HEK293 (cell line): ENCODE measurements around the gene CCSER1.

ENCODE experiments used
- MZF1 ChIP-seq: fragments of 450-650 bp; formaldehyde crosslinking; IDR thresholded peaks from 2 replicates; pipeline ENCODE4 v1.5.1; 2017; ENCODE audit warnings: missing biosample characterization, missing genetic modification characterization, borderline replicate concordance
- ZNF184 ChIP-seq: fragments of 450-650 bp; IDR thresholded peaks from 2 replicates; pipeline ENCODE4 v1.5.1; 2018; ENCODE audit warnings: missing biosample characterization, mild to moderate bottlenecking, missing genetic modification characterization
- ZNF239 ChIP-seq: fragments of 450-650 bp; formaldehyde crosslinking; IDR thresholded peaks from 2 replicates; pipeline ENCODE4 v1.5.1; 2016; ENCODE audit warnings: missing biosample characterization, missing genetic modification characterization
- ZNF274 ChIP-seq, 2 experiments: fragments of 200-500 bp in 1 of 2; fragments of 450-650 bp in 1 of 2; sonication (Bioruptor generic) in 1 of 2; formaldehyde crosslinking in 1 of 2; IDR thresholded peaks; 2 replicates each; pipeline versions ENCODE4 v1.5.1 to v1.6.1; 2014 to 2016; ENCODE audit warnings: borderline replicate concordance in 1 of 2, inconsistent platforms in 1 of 2, low read length in 1 of 2, missing biosample characterization in 1 of 2, missing genetic modification characterization in 1 of 2
- ZSCAN23 ChIP-seq: fragments of 450-650 bp; formaldehyde crosslinking; IDR thresholded peaks from 2 replicates; pipeline ENCODE4 v1.5.1; 2016; ENCODE audit warnings: missing biosample characterization, missing genetic modification characterization
- TF ChIP-seq, protein P1 (sequence below): fragments of 450-650 bp; formaldehyde crosslinking; IDR thresholded peaks from 2 replicates; pipeline ENCODE4 v1.5.1; 2016; ENCODE audit warnings: missing biosample characterization, missing genetic modification characterization
- TF ChIP-seq, protein P2 (sequence below): fragments of 450-650 bp; formaldehyde crosslinking; IDR thresholded peaks from 2 replicates; pipeline ENCODE4 v1.5.1; 2016; ENCODE audit warnings: missing biosample characterization, missing genetic modification characterization
- TF ChIP-seq, protein P3 (sequence below): fragments of 450-650 bp; formaldehyde crosslinking; IDR thresholded peaks from 2 replicates; pipeline ENCODE4 v1.5.1; 2016; ENCODE audit warnings: missing biosample characterization, missing genetic modification characterization
- TF ChIP-seq, protein P4 (sequence below): fragments of 450-650 bp; formaldehyde crosslinking; IDR thresholded peaks from 2 replicates; pipeline ENCODE4 v1.5.1; 2016; ENCODE audit warnings: missing biosample characterization, missing genetic modification characterization, low read depth
- TF ChIP-seq, protein P5 (sequence below): fragments of 450-650 bp; formaldehyde crosslinking; IDR thresholded peaks from 2 replicates; pipeline ENCODE4 v1.5.1; 2017; ENCODE audit warnings: missing biosample characterization, missing genetic modification characterization

DNA sequence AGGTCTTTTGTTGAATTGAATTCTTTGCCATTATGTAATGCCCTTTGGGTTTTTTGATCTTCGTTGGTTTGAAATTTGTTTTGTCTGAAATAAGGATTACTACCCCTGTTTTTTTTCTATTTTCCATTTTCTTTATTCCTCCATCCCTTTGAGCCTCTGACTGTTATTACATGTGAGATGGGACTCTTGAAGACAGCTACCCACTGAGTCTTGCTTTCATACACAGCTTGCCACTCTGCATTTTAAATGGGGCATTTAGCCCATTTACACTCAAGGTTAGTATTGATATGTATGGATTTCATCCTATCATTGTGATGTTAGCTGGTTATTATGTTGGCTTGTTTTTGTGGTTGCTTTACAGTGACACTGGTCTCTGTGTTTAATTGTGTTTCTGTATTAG is 1440.4 kb downstream of the CCSER1 start:
- TF ChIP-seq, protein P1, sequence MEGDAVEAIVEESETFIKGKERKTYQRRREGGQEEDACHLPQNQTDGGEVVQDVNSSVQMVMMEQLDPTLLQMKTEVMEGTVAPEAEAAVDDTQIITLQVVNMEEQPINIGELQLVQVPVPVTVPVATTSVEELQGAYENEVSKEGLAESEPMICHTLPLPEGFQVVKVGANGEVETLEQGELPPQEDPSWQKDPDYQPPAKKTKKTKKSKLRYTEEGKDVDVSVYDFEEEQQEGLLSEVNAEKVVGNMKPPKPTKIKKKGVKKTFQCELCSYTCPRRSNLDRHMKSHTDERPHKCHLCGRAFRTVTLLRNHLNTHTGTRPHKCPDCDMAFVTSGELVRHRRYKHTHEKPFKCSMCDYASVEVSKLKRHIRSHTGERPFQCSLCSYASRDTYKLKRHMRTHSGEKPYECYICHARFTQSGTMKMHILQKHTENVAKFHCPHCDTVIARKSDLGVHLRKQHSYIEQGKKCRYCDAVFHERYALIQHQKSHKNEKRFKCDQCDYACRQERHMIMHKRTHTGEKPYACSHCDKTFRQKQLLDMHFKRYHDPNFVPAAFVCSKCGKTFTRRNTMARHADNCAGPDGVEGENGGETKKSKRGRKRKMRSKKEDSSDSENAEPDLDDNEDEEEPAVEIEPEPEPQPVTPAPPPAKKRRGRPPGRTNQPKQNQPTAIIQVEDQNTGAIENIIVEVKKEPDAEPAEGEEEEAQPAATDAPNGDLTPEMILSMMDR, result no peak
- TF ChIP-seq ZNF239 (tag by site-specific recombination) (no peak), ZNF184 (tag by site-specific recombination) (no peak), ZNF274 (IDR thresholded peaks at IDR 0.05; ENCODE audit: low read length) (no peak), ZNF274 (tag by site-specific recombination; IDR thresholded peaks at IDR 0.05; ENCODE audit: borderline replicate concordance) (no peak), MZF1 (no peak), ZSCAN23 (tag by site-specific recombination) (no peak)
- TF ChIP-seq, protein P2, sequence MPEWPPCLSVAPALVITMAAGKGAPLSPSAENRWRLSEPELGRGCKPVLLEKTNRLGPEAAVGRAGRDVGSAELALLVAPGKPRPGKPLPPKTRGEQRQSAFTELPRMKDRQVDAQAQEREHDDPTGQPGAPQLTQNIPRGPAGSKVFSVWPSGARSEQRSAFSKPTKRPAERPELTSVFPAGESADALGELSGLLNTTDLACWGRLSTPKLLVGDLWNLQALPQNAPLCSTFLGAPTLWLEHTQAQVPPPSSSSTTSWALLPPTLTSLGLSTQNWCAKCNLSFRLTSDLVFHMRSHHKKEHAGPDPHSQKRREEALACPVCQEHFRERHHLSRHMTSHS (tag by site-specific recombination), result no peak
- TF ChIP-seq, protein P3, sequence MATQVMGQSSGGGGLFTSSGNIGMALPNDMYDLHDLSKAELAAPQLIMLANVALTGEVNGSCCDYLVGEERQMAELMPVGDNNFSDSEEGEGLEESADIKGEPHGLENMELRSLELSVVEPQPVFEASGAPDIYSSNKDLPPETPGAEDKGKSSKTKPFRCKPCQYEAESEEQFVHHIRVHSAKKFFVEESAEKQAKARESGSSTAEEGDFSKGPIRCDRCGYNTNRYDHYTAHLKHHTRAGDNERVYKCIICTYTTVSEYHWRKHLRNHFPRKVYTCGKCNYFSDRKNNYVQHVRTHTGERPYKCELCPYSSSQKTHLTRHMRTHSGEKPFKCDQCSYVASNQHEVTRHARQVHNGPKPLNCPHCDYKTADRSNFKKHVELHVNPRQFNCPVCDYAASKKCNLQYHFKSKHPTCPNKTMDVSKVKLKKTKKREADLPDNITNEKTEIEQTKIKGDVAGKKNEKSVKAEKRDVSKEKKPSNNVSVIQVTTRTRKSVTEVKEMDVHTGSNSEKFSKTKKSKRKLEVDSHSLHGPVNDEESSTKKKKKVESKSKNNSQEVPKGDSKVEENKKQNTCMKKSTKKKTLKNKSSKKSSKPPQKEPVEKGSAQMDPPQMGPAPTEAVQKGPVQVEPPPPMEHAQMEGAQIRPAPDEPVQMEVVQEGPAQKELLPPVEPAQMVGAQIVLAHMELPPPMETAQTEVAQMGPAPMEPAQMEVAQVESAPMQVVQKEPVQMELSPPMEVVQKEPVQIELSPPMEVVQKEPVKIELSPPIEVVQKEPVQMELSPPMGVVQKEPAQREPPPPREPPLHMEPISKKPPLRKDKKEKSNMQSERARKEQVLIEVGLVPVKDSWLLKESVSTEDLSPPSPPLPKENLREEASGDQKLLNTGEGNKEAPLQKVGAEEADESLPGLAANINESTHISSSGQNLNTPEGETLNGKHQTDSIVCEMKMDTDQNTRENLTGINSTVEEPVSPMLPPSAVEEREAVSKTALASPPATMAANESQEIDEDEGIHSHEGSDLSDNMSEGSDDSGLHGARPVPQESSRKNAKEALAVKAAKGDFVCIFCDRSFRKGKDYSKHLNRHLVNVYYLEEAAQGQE, result no peak
- TF ChIP-seq, protein P4, sequence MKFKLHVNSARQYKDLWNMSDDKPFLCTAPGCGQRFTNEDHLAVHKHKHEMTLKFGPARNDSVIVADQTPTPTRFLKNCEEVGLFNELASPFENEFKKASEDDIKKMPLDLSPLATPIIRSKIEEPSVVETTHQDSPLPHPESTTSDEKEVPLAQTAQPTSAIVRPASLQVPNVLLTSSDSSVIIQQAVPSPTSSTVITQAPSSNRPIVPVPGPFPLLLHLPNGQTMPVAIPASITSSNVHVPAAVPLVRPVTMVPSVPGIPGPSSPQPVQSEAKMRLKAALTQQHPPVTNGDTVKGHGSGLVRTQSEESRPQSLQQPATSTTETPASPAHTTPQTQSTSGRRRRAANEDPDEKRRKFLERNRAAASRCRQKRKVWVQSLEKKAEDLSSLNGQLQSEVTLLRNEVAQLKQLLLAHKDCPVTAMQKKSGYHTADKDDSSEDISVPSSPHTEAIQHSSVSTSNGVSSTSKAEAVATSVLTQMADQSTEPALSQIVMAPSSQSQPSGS (tag by site-specific recombination), result no peak
- TF ChIP-seq, protein P5, sequence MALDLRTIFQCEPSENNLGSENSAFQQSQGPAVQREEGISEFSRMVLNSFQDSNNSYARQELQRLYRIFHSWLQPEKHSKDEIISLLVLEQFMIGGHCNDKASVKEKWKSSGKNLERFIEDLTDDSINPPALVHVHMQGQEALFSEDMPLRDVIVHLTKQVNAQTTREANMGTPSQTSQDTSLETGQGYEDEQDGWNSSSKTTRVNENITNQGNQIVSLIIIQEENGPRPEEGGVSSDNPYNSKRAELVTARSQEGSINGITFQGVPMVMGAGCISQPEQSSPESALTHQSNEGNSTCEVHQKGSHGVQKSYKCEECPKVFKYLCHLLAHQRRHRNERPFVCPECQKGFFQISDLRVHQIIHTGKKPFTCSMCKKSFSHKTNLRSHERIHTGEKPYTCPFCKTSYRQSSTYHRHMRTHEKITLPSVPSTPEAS (tag by site-specific recombination), result no peak
